OCI-LY1 (cell line): ENCODE data around the gene SDHC.

Source experiments
- H2AFZ ChIP-seq: fragments of 200-600 bp; sonication (generic), shearing (Covaris generic); 2 replicates; pipeline ENCODE4 v1.6.0; 2014; ENCODE audit warnings: antibody characterized with exemption, mild to moderate bottlenecking, low read length
- H3F3A ChIP-seq: fragments of 200-600 bp; sonication (generic), shearing (Covaris generic); 2 replicates; pipeline ENCODE4 v1.6.0; 2014; ENCODE audit warnings: mild to moderate bottlenecking, antibody characterized with exemption, low read length, moderate library complexity; ENCODE audit not compliant: insufficient read depth
- H3K27ac ChIP-seq: fragments of 200-600 bp; sonication (generic); 2 replicates; pipeline ENCODE4 v1.5.1; 2014; ENCODE audit warnings: low read length, mixed run types, mild to moderate bottlenecking, low read depth; ENCODE audit not compliant: poor library complexity, severe bottlenecking
- H3K27me3 ChIP-seq: fragments of 200-600 bp; sonication (generic); 2 replicates; pipeline ENCODE4 v1.6.0; 2014; ENCODE audit warnings: antibody characterized with exemption, mild to moderate bottlenecking, low read length, moderate library complexity; ENCODE audit not compliant: insufficient read depth
- H3K36me3 ChIP-seq: fragments of 200-600 bp; sonication (generic); 2 replicates; pipeline ENCODE4 v1.6.1; 2014; ENCODE audit warnings: mild to moderate bottlenecking, antibody characterized with exemption, low read length, moderate library complexity, mixed read lengths; ENCODE audit not compliant: insufficient read depth
- H3K4me1 ChIP-seq: fragments of 200-600 bp; sonication (generic); 2 replicates; pipeline ENCODE4 v1.5.1; 2014; ENCODE audit warnings: mild to moderate bottlenecking, low read length, moderate library complexity; ENCODE audit not compliant: insufficient read depth, severe bottlenecking
- H3K4me2 ChIP-seq: fragments of 200-600 bp; sonication (generic), shearing (Covaris generic); 2 replicates; pipeline ENCODE4 v1.6.1; 2014; ENCODE audit warnings: low read length
- H3K4me3 ChIP-seq: fragments of 200-600 bp; sonication (generic); 2 replicates; pipeline ENCODE4 v1.5.1; 2014; ENCODE audit warnings: low read length, low read depth, mild to moderate bottlenecking, mixed read lengths; ENCODE audit not compliant: poor library complexity, severe bottlenecking
- H3K79me2 ChIP-seq: fragments of 200-600 bp; shearing (Covaris generic); 2 replicates; pipeline ENCODE4 v1.6.1; 2016; ENCODE audit warnings: mixed run types, low read length, mixed read lengths; ENCODE audit not compliant: insufficient read depth
- H3K9ac ChIP-seq: fragments of 200-600 bp; sonication (generic), shearing (Covaris generic); 2 replicates; pipeline ENCODE4 v1.6.1; 2014; ENCODE audit warnings: mild to moderate bottlenecking, low read length, mixed read lengths
- H3K9me2 ChIP-seq: fragments of 200-600 bp; sonication (generic), shearing (Covaris generic); 2 replicates; pipeline ENCODE4 v1.6.1; 2014; ENCODE audit warnings: low read depth, mild to moderate bottlenecking, low read length, mixed read lengths
- H3K9me3 ChIP-seq: fragments of 200-600 bp; shearing (Covaris generic); 2 replicates; pipeline ENCODE4 v1.6.1; 2014; ENCODE audit warnings: low read length, mixed read lengths
- H4K20me1 ChIP-seq: fragments of 200-600 bp; sonication (generic), shearing (Covaris generic); 2 replicates; pipeline ENCODE4 v1.6.0; 2016; ENCODE audit warnings: mild to moderate bottlenecking, low read length; ENCODE audit not compliant: insufficient read depth
- EZH2 ChIP-seq: fragments of 200-600 bp; sonication (generic), shearing (Covaris generic); IDR thresholded peaks from 2 replicates; pipeline ENCODE4 v1.8.0; 2017; ENCODE audit warnings: borderline replicate concordance, mixed run types, mild to moderate bottlenecking, antibody characterized with exemption, low read length, moderate library complexity, mixed read lengths
- TF ChIP-seq, protein P1 (sequence below): fragments of 200-600 bp; sonication (generic), shearing (Covaris generic); IDR thresholded peaks from 2 replicates; pipeline ENCODE4 v1.5.1; 2017; ENCODE audit warnings: mild to moderate bottlenecking, antibody characterized with exemption, low read length, moderate library complexity, mixed read lengths

SDHC gene

DNA sequence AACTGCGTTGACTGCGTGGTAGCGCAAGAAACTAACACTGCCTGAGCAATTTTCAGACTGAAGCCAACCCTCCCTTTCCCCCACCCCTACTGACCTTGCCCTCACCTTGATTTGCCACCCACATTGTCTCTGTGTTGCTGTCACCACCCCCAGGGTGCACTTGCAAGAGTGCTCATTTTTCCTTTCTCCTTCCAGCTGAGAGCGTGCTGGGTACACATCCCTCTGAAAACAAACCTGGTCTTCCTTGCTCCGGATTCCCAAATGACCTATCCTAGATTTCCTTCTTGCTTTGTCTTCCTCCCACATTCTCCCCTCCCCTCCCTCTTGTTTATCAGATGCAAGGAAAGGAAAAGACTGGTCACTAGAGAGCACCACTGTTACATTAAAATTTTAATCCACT lies 28.7 kb upstream of the SDHC start:
- H3K9me3 ChIP-seq, result no peaks in the 10 kb centered on the region
- H3K27me3 ChIP-seq, result peaks cover 4% of the 10 kb centered on the region; the same call in 1 of the 2 replicates

DNA sequence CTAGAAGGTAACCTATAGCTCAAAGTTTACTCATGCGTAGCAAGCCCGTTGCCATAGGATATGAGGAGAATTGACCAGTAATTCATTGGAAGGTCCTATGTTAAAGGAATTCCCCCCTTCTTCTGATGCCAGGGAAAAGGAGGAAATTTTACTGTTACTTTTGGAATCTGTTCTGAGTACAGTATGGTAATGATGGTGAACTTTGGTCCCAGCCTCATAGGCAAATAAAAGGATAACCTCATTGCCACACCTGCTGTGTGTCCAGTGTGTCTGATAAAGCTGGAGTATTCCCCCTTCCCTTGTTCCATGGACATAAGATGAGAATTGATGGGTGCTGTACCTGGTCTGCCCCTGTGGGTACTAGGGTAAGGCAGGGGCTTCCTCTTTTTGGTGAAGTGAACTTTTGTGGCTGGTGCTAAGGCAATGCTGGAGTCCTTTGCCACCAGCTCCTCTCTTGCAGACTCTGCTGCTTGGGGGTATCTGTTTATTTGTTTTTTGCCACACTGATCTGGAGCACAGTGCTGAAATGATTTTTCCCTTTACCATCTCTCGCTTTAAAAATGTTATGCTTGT lies 26.6 kb upstream of the SDHC start:
- Histone ChIP-seq H3K36me3 (no peaks in the 10 kb centered on the region), H2AFZ (no peak overlapping the region), H3K27ac (no peak overlapping the region), H3K4me1 (no peaks in the 10 kb centered on the region), H3K79me2 (no peaks in the 10 kb centered on the region), H4K20me1 (no peaks in the 10 kb centered on the region), H3K4me2 (no peak overlapping the region), H3K4me3 (no peak overlapping the region), H3K9me2 (no peaks in the 10 kb centered on the region), H3K9me3 (no peaks in the 10 kb centered on the region), H3F3A (no peaks in the 10 kb centered on the region), H3K27me3 (peaks cover 4% of the 10 kb centered on the region; the same call in 1 of the 2 replicates), H3K9ac (no peak overlapping the region)
- TF ChIP-seq, protein P1, sequence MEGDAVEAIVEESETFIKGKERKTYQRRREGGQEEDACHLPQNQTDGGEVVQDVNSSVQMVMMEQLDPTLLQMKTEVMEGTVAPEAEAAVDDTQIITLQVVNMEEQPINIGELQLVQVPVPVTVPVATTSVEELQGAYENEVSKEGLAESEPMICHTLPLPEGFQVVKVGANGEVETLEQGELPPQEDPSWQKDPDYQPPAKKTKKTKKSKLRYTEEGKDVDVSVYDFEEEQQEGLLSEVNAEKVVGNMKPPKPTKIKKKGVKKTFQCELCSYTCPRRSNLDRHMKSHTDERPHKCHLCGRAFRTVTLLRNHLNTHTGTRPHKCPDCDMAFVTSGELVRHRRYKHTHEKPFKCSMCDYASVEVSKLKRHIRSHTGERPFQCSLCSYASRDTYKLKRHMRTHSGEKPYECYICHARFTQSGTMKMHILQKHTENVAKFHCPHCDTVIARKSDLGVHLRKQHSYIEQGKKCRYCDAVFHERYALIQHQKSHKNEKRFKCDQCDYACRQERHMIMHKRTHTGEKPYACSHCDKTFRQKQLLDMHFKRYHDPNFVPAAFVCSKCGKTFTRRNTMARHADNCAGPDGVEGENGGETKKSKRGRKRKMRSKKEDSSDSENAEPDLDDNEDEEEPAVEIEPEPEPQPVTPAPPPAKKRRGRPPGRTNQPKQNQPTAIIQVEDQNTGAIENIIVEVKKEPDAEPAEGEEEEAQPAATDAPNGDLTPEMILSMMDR, result no peak
- TF ChIP-seq EZH2, result no peak

More for the DNA sequence above, 28.7 kb upstream of the SDHC start:
- Histone ChIP-seq H3K36me3 (no peaks in the 10 kb centered on the region), H3K79me2 (no peaks in the 10 kb centered on the region), H3K4me2 (no peak overlapping the region), H3K4me3 (no peak overlapping the region), H4K20me1 (no peaks in the 10 kb centered on the region), H3F3A (no peaks in the 10 kb centered on the region), H3K9me2 (no peaks in the 10 kb centered on the region), H3K4me1 (no peaks in the 10 kb centered on the region), H3K9ac (no peak overlapping the region), H2AFZ (no peak overlapping the region), H3K27ac (no peak overlapping the region)
- TF ChIP-seq, protein P1, result no peak
- TF ChIP-seq EZH2, result no peak

DNA sequence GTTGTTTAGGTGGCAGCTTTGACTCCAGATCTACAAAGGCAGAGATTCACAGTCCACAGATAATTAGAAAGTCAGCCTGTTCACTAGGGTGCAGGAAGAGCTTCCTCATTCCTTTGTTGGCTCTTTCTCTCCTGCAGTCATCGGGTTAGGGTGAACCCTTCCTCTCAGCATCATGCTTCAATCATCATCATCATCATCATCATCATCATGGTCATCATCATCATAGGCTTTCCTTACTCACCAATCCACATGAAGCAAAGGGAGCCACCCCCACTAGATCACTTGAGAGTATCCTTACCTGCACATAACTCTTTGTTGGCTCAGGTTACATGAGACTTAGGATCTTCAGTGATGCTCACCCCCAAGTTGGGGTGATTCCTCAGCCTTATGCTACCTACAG lies 23.4 kb upstream of the SDHC start:
- H3K9ac ChIP-seq, result no peak overlapping the region
- no peaks in the 10 kb centered on the region for H3K79me2 ChIP-seq
- no peaks in the 10 kb centered on the region for H4K20me1 ChIP-seq
- no peaks in the 10 kb centered on the region for H3K9me3 ChIP-seq
- no peak overlapping the region for H3K4me3 ChIP-seq
- H3K9me2 ChIP-seq, result no peaks in the 10 kb centered on the region
- H3K27me3 ChIP-seq, result no peaks in the 10 kb centered on the region
- no peaks in the 10 kb centered on the region for H3K36me3 ChIP-seq
- no peaks in the 10 kb centered on the region for H3F3A ChIP-seq
- H3K27ac ChIP-seq, result no peak overlapping the region
- no peaks in the 10 kb centered on the region for H3K4me1 ChIP-seq
- H2AFZ ChIP-seq, result no peak overlapping the region
- no peak for TF ChIP-seq EZH2
- TF ChIP-seq, protein P1, result no peak
- no peak overlapping the region for H3K4me2 ChIP-seq
